Body of pancreas (tissue), 4 donors: ENCODE measurements around the gene C11orf91.

ENCODE experiments used
- CTCF ChIP-seq, 7 experiments: fragments of 450-650 bp in 4 of 7; fragments of 200-600 bp in 3 of 7; sonication (generic) in 3 of 7; IDR thresholded peaks; one replicate each; pipeline ENCODE4 v1.5.1; 2016 to 2019; ENCODE audit warnings: antibody characterized with exemption in 7 of 7
- POLR2A ChIP-seq, 3 donors: fragments of 450-650 bp; IDR thresholded peaks; one replicate each; pipeline ENCODE4 v1.6.1; 2016; ENCODE audit warnings: antibody characterized with exemption in 3 of 3, mild to moderate bottlenecking in 2 of 3

- no peak for TF ChIP-seq POLR2A (IDR thresholded peaks at IDR 0.05)
- no peak for TF ChIP-seq CTCF (IDR thresholded peaks at IDR 0.05)
Observed at GRCh38 chr11:33698921-33699320, 1.7 kb downstream of the C11orf91 start.
